Fibroblast of pulmonary artery (primary cell): ENCODE results near the gene ZNF619.
A peak's percentile ranks its signal among the peaks of the same experiment; 100 is the strongest.

Experiments
- DNase-seq: peaks from one replicate; pipeline ENCODE4 v3.0.0-alpha.2; 2010; ENCODE audit warnings: low read depth
- H3K4me3 ChIP-seq: replicated peaks from 2 replicates; pipeline ENCODE4 v1.5.1; 2011; ENCODE audit warnings: low read depth, mild to moderate bottlenecking, control low read depth, low read length, moderate library complexity
- CTCF ChIP-seq: IDR thresholded peaks from 2 replicates; pipeline ENCODE4 v1.5.1; 2011; ENCODE audit warnings: mild to moderate bottlenecking, control low read depth, low read length, inconsistent platforms; ENCODE audit errors: missing control alignments

The ZNF619 gene

GRCh38 chr3:40476478-40477470, at the start of gene ZNF619:
TSS of gene ZNF619 (plus strand) at chr3:40477122. CDS start at chr3:40477980, 858 bp downstream.
- TF ChIP-seq CTCF, result no peak
- peak within 1 kb of the TSS; percentile 87 for H3K4me3 ChIP-seq
- DNase-seq, result peak; percentile 81

- no peak for DNase-seq
- TF ChIP-seq CTCF, result no peak
- no peak overlapping the region for H3K4me3 ChIP-seq
These were observed 44.1 kb upstream of the ZNF619 start for GRCh38 chr3:40432793-40433192.

GRCh38 chr3:40437889-40438288, 39.0 kb upstream of the ZNF619 start:
- H3K4me3 ChIP-seq, result no peak overlapping the region
- peak; percentile 10 for DNase-seq
- TF ChIP-seq CTCF, result no peak

- DNase-seq, result no peak
- TF ChIP-seq CTCF, result no peak
- no peak overlapping the region for H3K4me3 ChIP-seq
These were observed 31.9 kb upstream of the ZNF619 start for GRCh38 chr3:40445062-40445461.

- DNase-seq, result no peak
- no peak overlapping the region for H3K4me3 ChIP-seq
- no peak for TF ChIP-seq CTCF
These were observed 31.0 kb upstream of the ZNF619 start for GRCh38 chr3:40445880-40446279.

- TF ChIP-seq CTCF, result no peak
- no peak for DNase-seq
- no peak overlapping the region for H3K4me3 ChIP-seq
These were observed 26.5 kb upstream of the ZNF619 start for GRCh38 chr3:40450438-40450837.
